GM12878 (cell line): ENCODE measurements around the gene RPL37A. TPM values are rescaled to one million over a fixed set of nuclear protein-coding genes. Genes with fewer than 3 reads are reported as not detected.

Experiments used
- ATAC-seq: fragments of 200-7000 bp; cut with Tn5 transposase; 3 replicates; pipeline ENCODE4 v1.9.1; 2020; ENCODE audit warnings: mild to moderate bottlenecking, moderate library complexity
- BruUV-seq: library from RNA; stranded (reverse); fragments of 400-500 nt; replicated peaks from 2 replicates; lab custom pipeline; 2021; lab: Mats Ljungman, UMichigan
- CTCF ChIA-PET: fragments of 300-600 bp; sonication (Branson Sonifier 250); formaldehyde crosslinking; extraction: SDS; loops from one replicate; lab custom pipeline; 2021; ENCODE audit warnings: inconsistent platforms; lab: Yijun Ruan, JAX
- POLR2A ChIA-PET: fragments of 350-600 bp; formaldehyde crosslinking; extraction: SDS; loops from one replicate; lab custom pipeline; 2021; ENCODE audit warnings: inconsistent platforms; lab: Charles Lee
- RAD21 ChIA-PET: fragments of 300-600 bp; sonication (Branson Sonifier 250); formaldehyde crosslinking; loops from one replicate; lab custom pipeline; 2023; ENCODE audit warnings: antibody characterized with exemption; ENCODE audit not compliant: unreplicated experiment; lab: Charles Lee
- SMC1A ChIA-PET: fragments of 300-600 bp; sonication (Branson Sonifier 250); formaldehyde crosslinking; loops from one replicate; lab custom pipeline; 2023; ENCODE audit not compliant: unreplicated experiment, uncharacterized antibody; lab: Charles Lee
- DNase-seq: peaks from one replicate; pipeline ENCODE4 v3.0.0-alpha.2; 2011; ENCODE audit warnings: low read depth, low spot score
- FAIRE-seq: peaks from 3 replicates; lab custom pipeline; 2011; peaks lifted over from hg19 to GRCh38; lab: Jason Lieb, UNC
- H2AFZ ChIP-seq: 2 replicates; pipeline ENCODE4 v1.6.0; 2011; ENCODE audit warnings: low read depth, low read length, control low read depth; ENCODE audit not compliant: control insufficient read depth
- H3K27ac ChIP-seq: 2 replicates; pipeline ENCODE4 v1.5.1; 2011; ENCODE audit warnings: control low read depth; ENCODE audit not compliant: control insufficient read depth, insufficient read depth
- H3K27me3 ChIP-seq, 2 experiments: replicated peaks in 1 of 2; 2 replicates each; pipeline versions ENCODE4 v1.6.0 to v1.6.1; 2011; ENCODE audit warnings: low read length in 1 of 2; ENCODE audit not compliant: control insufficient read depth in 2 of 2, insufficient read depth in 2 of 2
- H3K36me3 ChIP-seq, 2 experiments: 2 replicates each; pipeline ENCODE4 v1.5.1; 2011; ENCODE audit warnings: low read length in 1 of 2; ENCODE audit not compliant: control insufficient read depth in 2 of 2, insufficient read depth in 2 of 2
- H3K4me1 ChIP-seq: 2 replicates; pipeline ENCODE4 v1.6.1; 2011; ENCODE audit warnings: mild to moderate bottlenecking, low read length, moderate library complexity, mixed read lengths; ENCODE audit not compliant: control insufficient read depth, insufficient read depth
- H3K4me2 ChIP-seq: 2 replicates; pipeline ENCODE4 v1.6.0; 2011; ENCODE audit warnings: control low read depth; ENCODE audit not compliant: control insufficient read depth, insufficient read depth
- H3K4me3 ChIP-seq: fragments of 200-600 bp; sonication (generic); 2 replicates; pipeline ENCODE4 v1.5.1; 2016
- H3K79me2 ChIP-seq: 2 replicates; pipeline ENCODE4 v1.6.0; 2011; ENCODE audit warnings: low read length; ENCODE audit not compliant: control insufficient read depth, insufficient read depth
- H3K9ac ChIP-seq: 2 replicates; pipeline ENCODE4 v1.8.0; 2011; ENCODE audit warnings: low read length, control low read depth, mixed read lengths; ENCODE audit not compliant: control insufficient read depth, insufficient read depth
- H3K9me3 ChIP-seq: replicated peaks from 3 replicates; pipeline ENCODE4 v1.5.1; 2011; ENCODE audit warnings: mild to moderate bottlenecking, low read length; ENCODE audit not compliant: control insufficient read depth, insufficient read depth
- H4K20me1 ChIP-seq: 2 replicates; pipeline ENCODE4 v1.6.0; 2011; ENCODE audit not compliant: control insufficient read depth, insufficient read depth
- E2F8 ChIP-seq: fragments of 450-650 bp; IDR thresholded peaks from 2 replicates; pipeline ENCODE4 v1.6.1; 2018; ENCODE audit warnings: mild to moderate bottlenecking, low read depth, moderate library complexity; ENCODE audit not compliant: partially characterized antibody
- EP300 ChIP-seq, 2 experiments: fragments of 150-350 bp in 1 of 2; IDR thresholded peaks; 2 replicates each; pipeline ENCODE4 v1.6.1; 2011 to 2012; ENCODE audit warnings: low read depth in 2 of 2, low read length in 2 of 2, borderline replicate concordance in 1 of 2, improper control_type of control experiment in 1 of 2, inconsistent platforms in 1 of 2; ENCODE audit not compliant: control insufficient read depth in 1 of 2
- ESRRA ChIP-seq: IDR thresholded peaks from 2 replicates; pipeline ENCODE4 v1.6.1; 2012; ENCODE audit warnings: mild to moderate bottlenecking, low read length, improper control_type of control experiment
- IKZF1 ChIP-seq: fragments of 450-650 bp; conservative IDR thresholded peaks from 2 replicates; pipeline ENCODE4 v1.6.1; 2017; ENCODE audit warnings: antibody characterized with exemption, mild to moderate bottlenecking
- MXI1 ChIP-seq: fragments of 150-350 bp; IDR thresholded peaks from 2 replicates; pipeline ENCODE4 v1.6.1; 2011; ENCODE audit warnings: low read depth, mild to moderate bottlenecking, inconsistent platforms, low read length, improper control_type of control experiment
- NFXL1 ChIP-seq: fragments of 450-650 bp; IDR thresholded peaks from 2 replicates; pipeline ENCODE4 v1.6.1; 2017; ENCODE audit warnings: antibody characterized with exemption, mild to moderate bottlenecking, borderline replicate concordance
- POLR2A ChIP-seq: IDR thresholded peaks from 2 replicates; pipeline ENCODE4 v1.6.1; 2011; ENCODE audit warnings: low read depth, mild to moderate bottlenecking, low read length
- ZNF24 ChIP-seq: fragments of 450-650 bp; IDR thresholded peaks from 2 replicates; pipeline ENCODE4 v1.6.1; 2017; ENCODE audit warnings: antibody characterized with exemption, mild to moderate bottlenecking
- ZSCAN29 ChIP-seq: fragments of 450-650 bp; IDR thresholded peaks from 2 replicates; pipeline ENCODE4 v1.6.1; 2017; ENCODE audit warnings: mild to moderate bottlenecking, moderate library complexity
- WGBS: methylation state at CpG from one replicate; pipeline ENCODE4 v1.1.6; 2016; ENCODE audit warnings: low lambda C conversion rate; ENCODE audit not compliant: insufficient replicate concordance, insufficient coverage; ENCODE audit errors: missing lambda C conversion rate; 5-methylcytosine and 5-hydroxymethylcytosine counted together
- in situ Hi-C: fragments of 300-500 bp; cut with MboI; formaldehyde crosslinking; loops from 9 replicates; pipeline ENCODE4 v1.14.3; 2018; ENCODE audit warnings: mixed read lengths
- intact Hi-C: fragments of 100-400 bp; cut with micrococcal nuclease; formaldehyde crosslinking; loops from one replicate; pipeline ENCODE4 v1.14.2; 2022; ENCODE audit not compliant: unreplicated experiment
- polyA plus RNA-seq, 11 experiments: library from polyadenylated mRNA; depleted of rRNA in 4 of 11; unstranded in 6 of 11; stranded (reverse) in 5 of 11; fragments of >200 nt; fragmentation: Nextera tagmentation in 4 of 11; fragmentation: Illumina TruSeq in 1 of 11; extraction: Ambion mirVana in 4 of 11; extraction: Trizol in 1 of 11; gene quantifications; 1 replicate in 1 of 11; 2 replicates in 10 of 11; pipeline versions ENCODE4 v1.2.1 to v1.2.3, GENCODE V29; 2011 to 2016; ENCODE audit warnings: inconsistent platforms in 2 of 11, missing spikeins in 2 of 11, low read depth in 1 of 11
- total RNA-seq, 4 experiments: library from RNA; depleted of rRNA in 3 of 4; stranded (reverse); fragments of >200 nt in 3 of 4; fragmentation: Illumina TruSeq in 1 of 4; extraction: Trizol in 1 of 4; gene quantifications; 2 replicates each; pipeline versions ENCODE4 v1.2.1 to v1.2.3, GENCODE V29; 2013 to 2021

RPL37A gene
- total and polyA plus RNA-seq, 10 of the 15 experiments (the other 5 are each of a cell fraction or from before 2014, with no cell fraction given): 2,847 to 6,854 (median 5,110) TPM

- no peak for TF ChIP-seq ZNF24
- TF ChIP-seq ESRRA: no peak
- no peak for TF ChIP-seq NFXL1
Observed at GRCh38 chr2:216500572-216500971, 1.9 kb downstream of the RPL37A start (continued).

DNA sequence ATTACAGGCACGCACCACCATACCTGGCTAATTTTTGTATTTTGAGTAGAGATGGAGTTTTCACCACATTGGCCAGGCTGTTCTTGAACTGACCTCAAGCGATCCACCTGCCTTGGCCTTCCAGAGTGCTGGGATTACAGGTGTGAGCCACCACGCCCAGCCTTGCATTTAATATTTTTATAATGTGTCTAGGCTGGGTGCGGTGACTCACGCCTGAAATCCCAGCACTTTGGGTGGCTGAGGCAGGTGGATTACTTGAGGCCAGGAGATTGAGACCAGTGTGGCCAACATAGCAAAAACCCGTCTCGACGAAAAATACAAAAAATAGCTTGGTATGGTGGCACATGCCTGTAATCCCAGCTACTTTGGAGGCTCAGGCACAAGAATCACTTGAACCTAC is 3.2 kb downstream of the RPL37A start:
- H3K9me3 ChIP-seq: no peaks in the 10 kb centered on the region
- no TSS peak for BruUV-seq
- H4K20me1 ChIP-seq: peaks cover 4% of the 10 kb centered on the region; the same call in 1 of the 2 replicates
- WGBS: 93% methylated on average over 8 of the region's 8 CpGs
- FAIRE-seq: no peak
- ChIA-PET SMC1A (no interaction called here), POLR2A (no interaction called here), RAD21 (no interaction called here), CTCF (no interaction called here)
- no peak overlapping the region; the same call in 1 of the 2 replicates for H3K4me3 ChIP-seq
- no peak overlapping the region for H3K27ac ChIP-seq
- H3K4me1 ChIP-seq: peaks cover 7% of the 10 kb centered on the region; the same call in 1 of the 2 replicates
- no peak overlapping the region; the same call in 1 of the 2 replicates for H3K9ac ChIP-seq
- peaks cover 10 to 51% of the 10 kb centered on the region in 2 experiments for H3K36me3 ChIP-seq
- peak overlapping the region; percentile 61 for H3K4me2 ChIP-seq
- 0 out of 2 replicates have a peak, but pooled peaks have one; percentile 17 for TF ChIP-seq POLR2A
- no peak for TF ChIP-seq E2F8
- TF ChIP-seq EP300 (IDR thresholded peaks at IDR 0.05; ENCODE audit: borderline replicate concordance in 1 of 2, control insufficient read depth in 1 of 2, low read depth in 2 of 2, low read length in 2 of 2): no peak
- no peak for TF ChIP-seq IKZF1
- TF ChIP-seq MXI1: no peak
- TF ChIP-seq ZSCAN29: no peak
- DNase-seq: no peak
- peaks cover 60% of the 10 kb centered on the region for H3K79me2 ChIP-seq
- in situ Hi-C loops: no loop called here
- no peaks in the 10 kb centered on the region for H3K27me3 ChIP-seq
- no peak for ATAC-seq
- intact Hi-C loops: loop anchor here (10.0 kb wide), 1 partner anchor 387 kb away; no protein-coding TSS in a partner anchor
- no peak overlapping the region for H2AFZ ChIP-seq
